Osteoblast (primary cell): Measurements from ENCODE around the gene IFRD2. TPM values are rescaled to one million over a fixed set of nuclear protein-coding genes. Genes with fewer than 3 reads are reported as not detected.
"Not testable (repeated sequence)": the region's sequence is repeated elsewhere in the genome, so short reads cannot be mapped to it uniquely, and the experiment has no call there.

Experiments used
- DNase-seq: peaks from one replicate; pipeline ENCODE4 v3.0.0; 2011; ENCODE audit warnings: low spot score, mixed read lengths; ENCODE audit not compliant: insufficient read length; ENCODE audit errors: missing footprints
- H2AFZ ChIP-seq: 2 replicates; pipeline ENCODE4 v1.6.0; 2011; ENCODE audit warnings: mild to moderate bottlenecking, low read length
- H3K27ac ChIP-seq: 2 replicates; pipeline ENCODE4 v1.5.1; 2011; ENCODE audit warnings: mild to moderate bottlenecking, low read depth, low read length, moderate library complexity
- H3K27me3 ChIP-seq: 2 replicates; pipeline ENCODE4 v1.6.0; 2012; ENCODE audit warnings: mild to moderate bottlenecking, control low read depth, inconsistent platforms, low read length, moderate library complexity; ENCODE audit not compliant: insufficient read depth
- H3K36me3 ChIP-seq: 2 replicates; pipeline ENCODE4 v1.5.1; 2011; ENCODE audit warnings: mild to moderate bottlenecking, low read length, control low read depth, moderate library complexity; ENCODE audit not compliant: insufficient read depth
- H3K4me1 ChIP-seq: 2 replicates; pipeline ENCODE4 v1.5.1; 2011; ENCODE audit warnings: mild to moderate bottlenecking, low read length, control low read depth, moderate library complexity; ENCODE audit not compliant: insufficient read depth
- H3K4me2 ChIP-seq: 2 replicates; pipeline ENCODE4 v1.6.0; 2011; ENCODE audit warnings: mild to moderate bottlenecking, low read length; ENCODE audit not compliant: insufficient read depth
- H3K4me3 ChIP-seq: fragments of 200-600 bp; sonication (generic); 3 replicates; pipeline ENCODE4 v1.5.1; 2012; ENCODE audit warnings: mild to moderate bottlenecking, low read length, inconsistent platforms; ENCODE audit not compliant: insufficient read depth
- H3K79me2 ChIP-seq: 2 replicates; pipeline ENCODE4 v1.6.0; 2012; ENCODE audit warnings: mild to moderate bottlenecking, low read length, control low read depth, inconsistent platforms; ENCODE audit not compliant: insufficient read depth
- H3K9me3 ChIP-seq: 2 replicates; pipeline ENCODE4 v1.5.1; 2011; ENCODE audit warnings: low read depth, low read length, control low read depth
- H4K20me1 ChIP-seq: 2 replicates; pipeline ENCODE4 v1.6.0; 2012; ENCODE audit warnings: mild to moderate bottlenecking, low read length, control low read depth; ENCODE audit not compliant: insufficient read depth
- CTCF ChIP-seq: IDR thresholded peaks from 2 replicates; pipeline ENCODE4 v1.5.1; 2011; ENCODE audit warnings: mild to moderate bottlenecking, low read depth, low read length, moderate library complexity; ENCODE audit errors: extremely low read depth
- total RNA-seq: library from RNA; depleted of rRNA; stranded (reverse); fragments of >200 nt; gene quantifications from 2 replicates; pipeline ENCODE4 v1.2.3, GENCODE V29; 2012

The IFRD2 gene
- total RNA-seq, 1 donor = 65.1 TPM

- Histone ChIP-seq H3K9me3 (no peaks in the 10 kb centered on the region), H3K4me2 (no peak overlapping the region), H2AFZ (no peak overlapping the region), H3K4me1 (peaks cover 11% of the 10 kb centered on the region), H3K79me2 (peaks cover 31% of the 10 kb centered on the region), H3K4me3 (no peak overlapping the region), H3K27me3 (no peaks in the 10 kb centered on the region), H3K36me3 (peaks cover 28% of the 10 kb centered on the region), H3K27ac (no peak overlapping the region), H4K20me1 (peaks cover 41% of the 10 kb centered on the region)
- DNase-seq = peak; percentile 79
- no peak for TF ChIP-seq CTCF
Measured at GRCh38 chr3:50316657-50317242, 24.5 kb upstream of the IFRD2 start.

- no peak for TF ChIP-seq CTCF
Measured at GRCh38 chr3:50314816-50315215, 22.6 kb upstream of the IFRD2 start.

GRCh38 chr3:50314342-50314741 lies 22.1 kb upstream of the IFRD2 start:
- no peak overlapping the region for H3K4me3 ChIP-seq
- DNase-seq = no peak
- no peak overlapping the region for H3K27ac ChIP-seq
- H3K4me1 ChIP-seq = no peaks in the 10 kb centered on the region
- peaks cover 2% of the 10 kb centered on the region for H3K9me3 ChIP-seq
- no peak overlapping the region for H3K4me2 ChIP-seq
- H3K27me3 ChIP-seq = no peaks in the 10 kb centered on the region
- H4K20me1 ChIP-seq = peaks cover 26% of the 10 kb centered on the region
- TF ChIP-seq CTCF = no peak
- H2AFZ ChIP-seq = no peak overlapping the region
- peaks cover 23% of the 10 kb centered on the region for H3K36me3 ChIP-seq
- peaks cover 16% of the 10 kb centered on the region for H3K79me2 ChIP-seq

More at GRCh38 chr3:50314816-50315215, 22.6 kb upstream of the IFRD2 start:
- Histone ChIP-seq H3K4me1 (peaks cover under 1% of the 10 kb centered on the region), H3K4me3 (no peak overlapping the region), H3K4me2 (no peak overlapping the region), H3K36me3 (peaks cover 28% of the 10 kb centered on the region), H3K9me3 (no peaks in the 10 kb centered on the region), H4K20me1 (peaks cover 30% of the 10 kb centered on the region), H3K27ac (no peak overlapping the region), H2AFZ (no peak overlapping the region), H3K27me3 (no peaks in the 10 kb centered on the region), H3K79me2 (peaks cover 21% of the 10 kb centered on the region)
- no peak for DNase-seq

- H4K20me1 ChIP-seq, H3K4me3 ChIP-seq, H3K4me1 ChIP-seq, H3K27me3 ChIP-seq, H3K27ac ChIP-seq, H3K4me2 ChIP-seq, H3K79me2 ChIP-seq, H3K36me3 ChIP-seq, DNase-seq, H2AFZ ChIP-seq, H3K9me3 ChIP-seq: not testable (repeated sequence)
Measured at GRCh38 chr3:50312041-50312440, 19.8 kb upstream of the IFRD2 start.
